IMR-90 (cell line): Measurements from ENCODE around the gene SSTR1. TPM values are rescaled to one million over a fixed set of nuclear protein-coding genes. Genes with fewer than 3 reads are reported as not detected.

Source experiments
- ATAC-seq: fragments of 200-7000 bp; cut with Tn5 transposase; 2 replicates; pipeline ENCODE4 v1.9.1; 2020; ENCODE audit warnings: low read depth, mild to moderate bottlenecking, moderate library complexity
- BruUV-seq: library from RNA; stranded (reverse); fragments of 400-500 nt; replicated peaks from 2 replicates; lab custom pipeline; 2021; lab: Mats Ljungman, UMichigan
- CTCF ChIA-PET: fragments of 300-600 bp; formaldehyde crosslinking; extraction: SDS; loops from one replicate; lab custom pipeline; 2021; ENCODE audit warnings: antibody characterized with exemption; lab: Yijun Ruan, JAX
- POLR2A ChIA-PET: fragments of 300-600 bp; sonication (Branson Sonifier 250); formaldehyde crosslinking; loops from one replicate; lab custom pipeline; 2022; ENCODE audit warnings: antibody characterized with exemption; ENCODE audit not compliant: unreplicated experiment; lab: Charles Lee
- DNase-seq: peaks from one replicate; pipeline ENCODE4 v3.0.0; 2013
- H2AFZ ChIP-seq: replicated peaks from 2 replicates; pipeline ENCODE3; 2013; ENCODE audit warnings: low read length, mild to moderate bottlenecking; ENCODE audit not compliant: poor library complexity
- H2AK5ac ChIP-seq: 2 replicates; pipeline ENCODE4 v1.6.1; 2013; ENCODE audit warnings: low read depth, low read length, inconsistent platforms
- H2AK9ac ChIP-seq: replicated peaks from 2 replicates; pipeline ENCODE3; 2013; ENCODE audit warnings: mild to moderate bottlenecking, low read depth, low read length, moderate library complexity; ENCODE audit not compliant: poor library complexity
- H2BK120ac ChIP-seq: 2 replicates; pipeline ENCODE4 v1.6.1; 2013; ENCODE audit warnings: low read depth, low read length, inconsistent platforms
- H2BK15ac ChIP-seq: 3 replicates; pipeline ENCODE4 v1.6.1; 2013; ENCODE audit warnings: low read depth, low read length, inconsistent platforms
- H2BK20ac ChIP-seq: 2 replicates; pipeline ENCODE4 v1.6.1; 2013; ENCODE audit warnings: low read depth, mild to moderate bottlenecking, inconsistent platforms, low read length, moderate library complexity
- H2BK5ac ChIP-seq: 2 replicates; pipeline ENCODE4 v1.6.1; 2013; ENCODE audit warnings: mild to moderate bottlenecking, low read depth, low read length, inconsistent platforms; ENCODE audit not compliant: poor library complexity, severe bottlenecking
- H3K14ac ChIP-seq: replicated peaks from 2 replicates; pipeline ENCODE4 v1.6.1; 2013; ENCODE audit warnings: low read depth, low read length, inconsistent platforms
- H3K18ac ChIP-seq: 2 replicates; pipeline ENCODE4 v1.6.1; 2013; ENCODE audit warnings: low read depth, low read length, control low read depth
- H3K23ac ChIP-seq: 2 replicates; pipeline ENCODE4 v1.6.1; 2013; ENCODE audit warnings: low read depth, low read length, inconsistent platforms
- H3K27ac ChIP-seq: 2 replicates; pipeline ENCODE4 v1.5.1; 2013; ENCODE audit warnings: mild to moderate bottlenecking, control low read depth, low read length; ENCODE audit not compliant: insufficient read depth
- H3K27me3 ChIP-seq: 2 replicates; pipeline ENCODE4 v1.6.1; 2013; ENCODE audit warnings: low read length; ENCODE audit not compliant: control insufficient read depth, insufficient read depth
- H3K36me3 ChIP-seq: 2 replicates; pipeline ENCODE4 v1.6.1; 2013; ENCODE audit warnings: low read length, mixed read lengths; ENCODE audit not compliant: control insufficient read depth, insufficient read depth
- H3K4ac ChIP-seq: 2 replicates; pipeline ENCODE4 v1.6.1; 2013; ENCODE audit warnings: low read depth, low read length, inconsistent platforms
- H3K4me1 ChIP-seq: 2 replicates; pipeline ENCODE4 v1.6.1; 2013; ENCODE audit warnings: low read length, mixed read lengths; ENCODE audit not compliant: control insufficient read depth, insufficient read depth
- H3K4me2 ChIP-seq: 2 replicates; pipeline ENCODE4 v1.6.1; 2013; ENCODE audit warnings: low read depth, mild to moderate bottlenecking, control low read depth, low read length, moderate library complexity
- H3K4me3 ChIP-seq: 2 replicates; pipeline ENCODE4 v1.5.1; 2013; ENCODE audit warnings: low read depth, mild to moderate bottlenecking, control low read depth, low read length, moderate library complexity; ENCODE audit not compliant: insufficient read depth
- H3K56ac ChIP-seq: 2 replicates; pipeline ENCODE4 v1.6.1; 2013; ENCODE audit warnings: low read length, inconsistent platforms; ENCODE audit not compliant: insufficient read depth; ENCODE audit errors: extremely low read depth
- H3K79me1 ChIP-seq, 2 experiments: 2 replicates each; pipeline ENCODE4 v1.6.1; 2013; ENCODE audit warnings: low read length in 2 of 2, inconsistent platforms in 1 of 2, low read depth in 1 of 2
- H3K9ac ChIP-seq: 2 replicates; pipeline ENCODE4 v1.6.1; 2013; ENCODE audit warnings: low read depth, low read length, control low read depth
- H3K9me1 ChIP-seq: 2 replicates; pipeline ENCODE4 v1.6.1; 2013; ENCODE audit warnings: low read length, inconsistent platforms; ENCODE audit not compliant: insufficient read depth
- H3K9me3 ChIP-seq: 2 replicates; pipeline ENCODE4 v1.6.1; 2013; ENCODE audit warnings: low read length; ENCODE audit not compliant: control insufficient read depth, insufficient read depth
- H4K20me1 ChIP-seq: 2 replicates; pipeline ENCODE4 v1.6.1; 2013; ENCODE audit warnings: low read length, inconsistent platforms; ENCODE audit not compliant: insufficient read depth
- H4K5ac ChIP-seq: 2 replicates; pipeline ENCODE4 v1.6.1; 2013; ENCODE audit warnings: mild to moderate bottlenecking, low read depth, low read length, control low read depth
- H4K8ac ChIP-seq, 2 experiments: 2 replicates each; pipeline ENCODE4 v1.6.1; 2013; ENCODE audit warnings: low read depth in 2 of 2, low read length in 2 of 2, control low read depth in 1 of 2, inconsistent platforms in 1 of 2
- H4K91ac ChIP-seq: 2 replicates; pipeline ENCODE4 v1.6.1; 2013; ENCODE audit warnings: low read depth, low read length, inconsistent platforms; ENCODE audit not compliant: insufficient read depth
- CEBPB ChIP-seq: IDR thresholded peaks from 2 replicates; pipeline ENCODE4 v1.6.1; 2012; ENCODE audit warnings: low read depth, low read length, improper control_type of control experiment
- CHD1 ChIP-seq: IDR thresholded peaks from 2 replicates; pipeline ENCODE4 v1.6.1; 2012; ENCODE audit warnings: low read depth, low read length, improper control_type of control experiment
- FOS ChIP-seq: fragments of 150-350 bp; IDR thresholded peaks from 2 replicates; pipeline ENCODE4 v1.6.1; 2016; ENCODE audit warnings: low read depth, low read length
- MAFK ChIP-seq: IDR thresholded peaks from 2 replicates; pipeline ENCODE4 v1.6.1; 2012; ENCODE audit warnings: low read depth, low read length, improper control_type of control experiment
- MAZ ChIP-seq: IDR thresholded peaks from 2 replicates; pipeline ENCODE4 v1.6.1; 2012; ENCODE audit warnings: low read depth, mild to moderate bottlenecking, low read length, improper control_type of control experiment, moderate library complexity, borderline replicate concordance
- MXI1 ChIP-seq: IDR thresholded peaks from 2 replicates; pipeline ENCODE4 v1.6.1; 2012; ENCODE audit warnings: low read depth, mild to moderate bottlenecking, low read length, moderate library complexity, borderline replicate concordance
- NFE2L2 ChIP-seq: fragments of 150-350 bp; IDR thresholded peaks from 2 replicates; pipeline ENCODE4 v1.6.1; 2016; ENCODE audit warnings: low read depth, mild to moderate bottlenecking, low read length
- POLR2A ChIP-seq: IDR thresholded peaks from 2 replicates; pipeline ENCODE4 v1.6.1; 2012; ENCODE audit warnings: mild to moderate bottlenecking, low read depth, low read length
- RAD21 ChIP-seq: IDR thresholded peaks from 2 replicates; pipeline ENCODE4 v1.6.1; 2012; ENCODE audit warnings: low read length, improper control_type of control experiment
- RCOR1 ChIP-seq: IDR thresholded peaks from 2 replicates; pipeline ENCODE4 v1.6.1; 2012; ENCODE audit warnings: mild to moderate bottlenecking, low read length, improper control_type of control experiment; ENCODE audit not compliant: insufficient replicate concordance
- RFX5 ChIP-seq: IDR thresholded peaks from 2 replicates; pipeline ENCODE4 v1.8.0; 2012; ENCODE audit warnings: low read depth, mild to moderate bottlenecking, low read length, moderate library complexity
- SMC3 ChIP-seq: fragments of 150-350 bp; IDR thresholded peaks from 2 replicates; pipeline ENCODE4 v1.6.1; 2016; ENCODE audit warnings: low read depth, mild to moderate bottlenecking, antibody characterized with exemption, low read length, moderate library complexity
- WGBS, 2 experiments: methylation state at CpG; one replicate each; pipeline versions ENCODE4 v1.1.5 to v1.1.7; 2013; ENCODE audit warnings: missing lambda C conversion rate in 2 of 2; ENCODE audit not compliant: insufficient read length in 1 of 2; ENCODE audit errors: extremely low coverage in 2 of 2; 5-methylcytosine and 5-hydroxymethylcytosine counted together
- dilution Hi-C: fragments of 300-500 bp; cut with HindIII; formaldehyde crosslinking; loops from one replicate; pipeline ENCODE4 v1.14.3; 2018; ENCODE audit warnings: low sequenced_read_pairs; ENCODE audit not compliant: unreplicated experiment
- in situ Hi-C: fragments of 300-500 bp; cut with MboI; formaldehyde crosslinking; loops from 3 replicates; pipeline ENCODE4 v1.14.3; 2019; ENCODE audit warnings: low sequenced_read_pairs, inconsistent platforms, mixed read lengths
- intact Hi-C: fragments of 100-400 bp; cut with micrococcal nuclease; formaldehyde crosslinking; loops from 2 replicates; pipeline ENCODE4 v1.10.0; 2022
- polyA plus RNA-seq, 3 experiments: library from polyadenylated mRNA; depleted of rRNA; stranded (reverse); fragments of >200 nt; gene quantifications; 2 replicates each; pipeline ENCODE4 v1.2.3, GENCODE V29; 2012; ENCODE audit warnings: low replicate concordance in 1 of 3
- total RNA-seq: library from RNA; depleted of rRNA; stranded (reverse); fragments of >200 nt; gene quantifications from 2 replicates; pipeline ENCODE4 v1.2.3, GENCODE V29; 2012

SSTR1 gene
- total and polyA plus RNA-seq, 2 of the 4 experiments (the other 2 are of a cell fraction), result 1.1 to 5.5 TPM

DNA sequence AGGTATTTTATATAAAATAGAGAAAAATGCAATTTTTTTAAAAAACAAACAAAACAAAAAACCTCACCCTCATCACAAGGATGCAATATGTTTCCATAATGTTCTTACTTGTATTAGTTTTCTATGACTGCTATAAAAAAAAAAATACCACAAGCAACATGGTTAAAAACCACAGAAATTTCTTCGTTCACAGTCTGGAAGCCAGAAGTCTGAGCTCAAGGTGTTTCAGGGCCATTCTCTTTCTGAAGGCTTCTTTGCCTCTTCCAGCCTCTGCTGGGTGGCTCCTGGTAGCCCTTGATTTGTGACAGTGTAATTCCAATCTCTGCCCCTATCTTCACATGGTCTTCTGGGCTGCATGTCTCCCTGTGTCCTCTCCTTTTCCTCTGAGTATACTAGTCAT, 21.5 kb upstream of the SSTR1 start:
- BruUV-seq, result no TSS peak
- H4K8ac ChIP-seq, result no peak overlapping the region
- H3K79me1 ChIP-seq, result no peaks in the 10 kb centered on the region
- H3K9me1 ChIP-seq, result no peaks in the 10 kb centered on the region
- in situ Hi-C loops (no loop called here), dilution Hi-C loops (no loop called here), intact Hi-C loops (no loop called here)
- H2BK15ac ChIP-seq, result no peak overlapping the region
- H3K9me3 ChIP-seq, result peaks cover 1% of the 10 kb centered on the region; the same call in 1 of the 2 replicates
- TF ChIP-seq RAD21, result no peak
- no peak for TF ChIP-seq CEBPB
- TF ChIP-seq POLR2A, result no peak
- no peak for TF ChIP-seq SMC3
- no peak for TF ChIP-seq CHD1
- TF ChIP-seq RCOR1, result no peak
- no peak for TF ChIP-seq MXI1
- TF ChIP-seq MAFK, result no peak
- TF ChIP-seq NFE2L2, result no peak
- no peak for TF ChIP-seq MAZ
- TF ChIP-seq RFX5, result no peak
- TF ChIP-seq FOS, result no peak
- no peaks in the 10 kb centered on the region for H3K27me3 ChIP-seq
- no peaks in the 10 kb centered on the region for H3K36me3 ChIP-seq
- ChIA-PET CTCF (interaction anchor here (1.8 kb wide), 1 partner anchor 11 kb away, joined by 8 read pairs; no protein-coding TSS in a partner anchor), POLR2A (interaction anchor here (0.5 to 0.7 kb wide), 2 partner anchors 984 to 1594 kb away, joined by 4 to 8 read pairs; partner anchors contain the start of gene TRAPPC6B)
- no peak overlapping the region for H3K4me2 ChIP-seq
- H4K5ac ChIP-seq, result no peak overlapping the region
- no peak overlapping the region for H2BK20ac ChIP-seq
- no peak overlapping the region for H2AFZ ChIP-seq
- H3K18ac ChIP-seq, result no peak overlapping the region
- no peak overlapping the region for H3K27ac ChIP-seq
- H3K56ac ChIP-seq, result no peak overlapping the region
- no peaks in the 10 kb centered on the region for H3K4me1 ChIP-seq
- H4K20me1 ChIP-seq, result no peaks in the 10 kb centered on the region
- H2BK5ac ChIP-seq, result no peak overlapping the region
- no peak overlapping the region for H2AK9ac ChIP-seq
- WGBS, 2 experiments, result no CpG with 5 or more reads among the region's 1 CpG
- DNase-seq (no peak), ATAC-seq (no peak)
- H3K14ac ChIP-seq, result no peak overlapping the region
- no peak overlapping the region for H3K4ac ChIP-seq
- H2AK5ac ChIP-seq, result no peak overlapping the region
- no peak overlapping the region for H2BK120ac ChIP-seq
- no peak overlapping the region for H3K4me3 ChIP-seq
- H3K9ac ChIP-seq, result no peak overlapping the region
- no peak overlapping the region for H4K91ac ChIP-seq
- H3K23ac ChIP-seq, result no peak overlapping the region
